ENCODE results near the gene PHACTR3.

PHACTR3 gene

GRCh38 chr20:59784365-59784764, 180.0 kb downstream of the PHACTR3 start:
- no peaks in the 10 kb centered on the region for H3K9me3 ChIP-seq (ENCODE audit: control insufficient read depth, insufficient read depth, low read length)
- no peaks in the 10 kb centered on the region for H3K9me2 ChIP-seq (replicated peaks; ENCODE audit: control insufficient read depth, low read length)
- H3K4me1 ChIP-seq (ENCODE audit: control insufficient read depth, low read length): no peaks in the 10 kb centered on the region
- no peak overlapping the region for H3K4me2 ChIP-seq (ENCODE audit: low read length)
- no peak overlapping the region for H3K27ac ChIP-seq (ENCODE audit: low read depth, low read length)
- H3K4me3 ChIP-seq (ENCODE audit: low read length): no peak overlapping the region
- no peaks in the 10 kb centered on the region for H4K20me1 ChIP-seq (ENCODE audit: control insufficient read depth, insufficient read depth, low read depth, low read length)
- no peaks in the 10 kb centered on the region for H3K36me3 ChIP-seq (ENCODE audit: control insufficient read depth, low read length)
- H3F3A ChIP-seq (ENCODE audit: control insufficient read depth, insufficient read depth): no peaks in the 10 kb centered on the region
- no peaks in the 10 kb centered on the region for H3K27me3 ChIP-seq (ENCODE audit: control insufficient read depth, low read length)
- TF ChIP-seq EZH2phosphoT487 (IDR thresholded peaks at IDR 0.05; ENCODE audit: borderline replicate concordance, low read length): no peak
- no peak for TF ChIP-seq CTCF (IDR thresholded peaks at IDR 0.05; ENCODE audit: low read depth, low read length, poor library complexity, severe bottlenecking)
- no peaks in the 10 kb centered on the region for H3K79me2 ChIP-seq (ENCODE audit: control insufficient read depth, low read length)

GRCh38 chr20:59784791-59785668, 180.7 kb downstream of the PHACTR3 start:
- Histone ChIP-seq H3K79me2 (ENCODE audit: control insufficient read depth, low read length) (no peaks in the 10 kb centered on the region), H3K9me2 (replicated peaks; ENCODE audit: control insufficient read depth, low read length) (no peaks in the 10 kb centered on the region), H4K20me1 (ENCODE audit: control insufficient read depth, insufficient read depth, low read depth, low read length) (no peaks in the 10 kb centered on the region), H3K4me1 (ENCODE audit: control insufficient read depth, low read length) (no peaks in the 10 kb centered on the region), H3K36me3 (ENCODE audit: control insufficient read depth, low read length) (no peaks in the 10 kb centered on the region), H3F3A (ENCODE audit: control insufficient read depth, insufficient read depth) (no peaks in the 10 kb centered on the region), H3K27ac (ENCODE audit: low read depth, low read length) (no peak overlapping the region), H3K27me3 (ENCODE audit: control insufficient read depth, low read length) (peaks cover 3% of the 10 kb centered on the region; the same call in 1 of the 2 replicates), H3K4me3 (ENCODE audit: low read length) (no peak overlapping the region), H3K4me2 (ENCODE audit: low read length) (no peak overlapping the region), H3K9me3 (ENCODE audit: control insufficient read depth, insufficient read depth, low read length) (no peaks in the 10 kb centered on the region)
- TF ChIP-seq CTCF (IDR thresholded peaks at IDR 0.05; ENCODE audit: low read depth, low read length, poor library complexity, severe bottlenecking): no peak
- no peak for TF ChIP-seq EZH2phosphoT487 (IDR thresholded peaks at IDR 0.05; ENCODE audit: borderline replicate concordance, low read length)

- TF ChIP-seq CTCF (IDR thresholded peaks at IDR 0.05; ENCODE audit: low read depth, low read length, poor library complexity, severe bottlenecking): no peak
- TF ChIP-seq EZH2phosphoT487 (IDR thresholded peaks at IDR 0.05; ENCODE audit: borderline replicate concordance, low read length): no peak
Measured at GRCh38 chr20:59785669-59785959, 181.3 kb downstream of the PHACTR3 start.

More at GRCh38 chr20:59785669-59785959, 181.3 kb downstream of the PHACTR3 start:
- Histone ChIP-seq H3K27ac (ENCODE audit: low read depth, low read length) (no peak overlapping the region), H3K4me3 (ENCODE audit: low read length) (no peak overlapping the region), H3K4me2 (ENCODE audit: low read length) (no peak overlapping the region), H3K36me3 (ENCODE audit: control insufficient read depth, low read length) (no peaks in the 10 kb centered on the region), H3K9me2 (replicated peaks; ENCODE audit: control insufficient read depth, low read length) (no peaks in the 10 kb centered on the region), H4K20me1 (ENCODE audit: control insufficient read depth, insufficient read depth, low read depth, low read length) (no peaks in the 10 kb centered on the region), H3F3A (ENCODE audit: control insufficient read depth, insufficient read depth) (no peaks in the 10 kb centered on the region), H3K4me1 (ENCODE audit: control insufficient read depth, low read length) (no peaks in the 10 kb centered on the region), H3K9me3 (ENCODE audit: control insufficient read depth, insufficient read depth, low read length) (no peaks in the 10 kb centered on the region), H3K27me3 (ENCODE audit: control insufficient read depth, low read length) (peaks cover 3% of the 10 kb centered on the region; the same call in 1 of the 2 replicates), H3K79me2 (ENCODE audit: control insufficient read depth, low read length) (no peaks in the 10 kb centered on the region)
